Activated T-helper 9 cell treated with anti-CD3 and anti-CD28 coated beads, Interleukin-2, amount 50 U/mL, for 16 hours (primary cell): ENCODE data around the gene INSIG1.

Experiments used
- DNase-seq: peaks from one replicate; pipeline ENCODE4 v3.0.0-alpha.2; 2020; ENCODE audit warnings: low read depth

Gene INSIG1

GRCh38 chr7:155349601-155350331 is 52.1 kb downstream of the INSIG1 start:
- no peak for DNase-seq

DNA sequence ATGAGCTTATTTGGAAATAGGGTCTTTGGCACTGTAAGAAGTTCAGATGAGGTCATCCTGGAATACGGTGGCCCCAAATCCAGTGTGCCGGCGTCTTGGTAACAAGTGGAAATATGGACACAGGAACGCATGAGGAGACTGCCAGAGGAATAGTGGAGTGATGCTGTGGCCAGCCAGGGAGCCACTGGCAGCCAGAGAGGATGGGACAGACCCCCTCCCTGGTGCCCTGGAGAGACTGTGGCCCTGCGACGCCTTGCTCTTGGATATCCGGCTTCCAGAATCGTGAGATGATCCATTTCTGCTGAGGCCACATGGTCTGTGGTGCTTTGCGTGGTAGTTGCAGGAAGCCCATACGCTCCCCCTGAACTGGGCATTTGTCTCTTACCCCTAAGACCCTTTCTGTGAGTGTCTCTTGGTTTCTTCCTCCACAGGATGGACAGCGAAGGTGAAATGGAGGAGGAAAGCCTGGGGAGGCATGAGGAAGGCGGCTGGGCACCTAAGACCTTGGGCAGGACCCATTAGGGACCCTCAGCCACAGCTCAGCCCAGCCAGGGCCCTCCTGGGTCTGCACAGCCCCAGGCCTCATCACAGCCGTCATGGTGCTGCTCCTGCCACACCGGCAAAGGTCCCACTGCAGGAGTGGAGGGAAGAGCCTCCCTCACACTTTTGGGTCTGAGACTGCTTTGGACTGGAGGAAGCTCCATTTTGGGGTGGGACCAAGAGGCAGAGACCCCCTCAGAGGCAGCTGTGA is 53.6 kb downstream of the INSIG1 start:
- DNase-seq = no peak

- no peak for DNase-seq
These were observed 54.5 kb downstream of the INSIG1 start for GRCh38 chr7:155352076-155352752.

- no peak for DNase-seq
These were observed 55.1 kb downstream of the INSIG1 start for GRCh38 chr7:155352753-155353115.

GRCh38 chr7:155353256-155353897 is 55.7 kb downstream of the INSIG1 start:
- no peak for DNase-seq

DNA sequence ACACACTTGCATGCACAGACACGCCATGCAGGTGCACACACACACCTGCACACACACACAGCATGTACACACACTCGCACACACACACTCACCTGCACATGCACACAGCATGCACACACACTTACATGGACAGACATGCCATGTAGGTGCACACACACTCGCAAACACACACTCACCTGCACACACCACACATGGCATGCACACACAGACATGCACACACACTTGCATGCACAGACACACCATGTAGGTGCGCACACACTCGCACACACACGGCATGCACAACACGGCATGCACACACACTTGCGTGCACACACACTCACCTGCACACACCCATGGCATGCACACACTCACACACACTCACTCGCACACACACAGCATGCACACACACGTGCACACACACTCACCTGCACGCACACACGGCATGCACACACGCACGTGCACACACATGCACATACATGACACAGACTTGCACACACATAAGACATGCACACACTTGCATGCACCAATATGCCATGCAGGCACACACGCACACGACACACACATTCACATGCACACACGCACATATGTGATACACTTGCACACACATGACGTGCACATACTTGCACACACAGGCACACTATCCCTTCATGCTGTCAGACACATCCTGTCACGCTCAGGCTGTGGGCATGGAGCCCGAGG is 56.8 kb downstream of the INSIG1 start:
- no peak for DNase-seq

DNA sequence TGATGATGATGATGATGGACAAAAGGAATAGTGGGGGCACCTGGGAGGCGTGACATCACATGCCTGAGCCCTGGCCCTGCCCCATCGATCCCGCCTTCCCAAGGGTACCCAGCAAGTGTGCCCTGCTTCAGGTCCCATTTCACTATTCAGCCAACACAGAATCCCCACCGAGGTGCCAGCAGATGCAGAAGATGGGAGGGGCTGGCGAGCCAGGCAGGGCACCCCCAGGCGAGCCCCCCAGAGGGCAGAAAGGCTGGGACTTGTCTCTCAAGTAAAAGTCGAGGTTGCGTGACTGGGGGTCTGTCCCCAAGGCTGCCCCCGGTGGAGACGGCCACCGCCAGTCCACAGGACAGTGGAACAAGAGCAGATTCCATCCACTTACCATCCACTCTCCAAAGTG is 57.5 kb downstream of the INSIG1 start:
- DNase-seq = no peak

- no peak for DNase-seq
These were observed 58.1 kb downstream of the INSIG1 start for GRCh38 chr7:155355745-155356144.

- DNase-seq = no peak
These were observed 58.8 kb downstream of the INSIG1 start for GRCh38 chr7:155356323-155357105.

DNA sequence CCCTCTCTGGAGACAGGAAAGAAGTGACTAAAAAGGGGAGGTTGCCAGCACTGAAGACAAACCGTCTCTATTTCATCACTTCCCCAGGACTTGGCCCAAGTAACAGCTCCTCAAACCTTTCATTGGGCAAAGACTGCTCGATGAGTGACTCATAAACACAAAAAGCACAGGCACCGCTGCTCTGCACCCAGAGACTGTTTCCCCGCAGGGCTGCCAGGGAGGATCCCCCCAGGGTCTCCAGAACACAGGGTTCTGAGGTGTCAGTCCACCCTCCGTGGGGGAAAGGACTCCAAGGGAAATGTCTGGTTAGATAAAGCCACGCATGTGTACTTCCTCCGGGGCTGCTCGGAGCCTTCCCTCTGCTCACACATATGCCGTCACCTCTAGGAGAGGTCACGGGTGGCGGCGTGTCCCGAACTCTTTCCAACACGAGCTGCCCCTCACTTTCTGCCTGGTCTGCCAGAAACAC is 59.9 kb downstream of the INSIG1 start:
- no peak for DNase-seq

DNA sequence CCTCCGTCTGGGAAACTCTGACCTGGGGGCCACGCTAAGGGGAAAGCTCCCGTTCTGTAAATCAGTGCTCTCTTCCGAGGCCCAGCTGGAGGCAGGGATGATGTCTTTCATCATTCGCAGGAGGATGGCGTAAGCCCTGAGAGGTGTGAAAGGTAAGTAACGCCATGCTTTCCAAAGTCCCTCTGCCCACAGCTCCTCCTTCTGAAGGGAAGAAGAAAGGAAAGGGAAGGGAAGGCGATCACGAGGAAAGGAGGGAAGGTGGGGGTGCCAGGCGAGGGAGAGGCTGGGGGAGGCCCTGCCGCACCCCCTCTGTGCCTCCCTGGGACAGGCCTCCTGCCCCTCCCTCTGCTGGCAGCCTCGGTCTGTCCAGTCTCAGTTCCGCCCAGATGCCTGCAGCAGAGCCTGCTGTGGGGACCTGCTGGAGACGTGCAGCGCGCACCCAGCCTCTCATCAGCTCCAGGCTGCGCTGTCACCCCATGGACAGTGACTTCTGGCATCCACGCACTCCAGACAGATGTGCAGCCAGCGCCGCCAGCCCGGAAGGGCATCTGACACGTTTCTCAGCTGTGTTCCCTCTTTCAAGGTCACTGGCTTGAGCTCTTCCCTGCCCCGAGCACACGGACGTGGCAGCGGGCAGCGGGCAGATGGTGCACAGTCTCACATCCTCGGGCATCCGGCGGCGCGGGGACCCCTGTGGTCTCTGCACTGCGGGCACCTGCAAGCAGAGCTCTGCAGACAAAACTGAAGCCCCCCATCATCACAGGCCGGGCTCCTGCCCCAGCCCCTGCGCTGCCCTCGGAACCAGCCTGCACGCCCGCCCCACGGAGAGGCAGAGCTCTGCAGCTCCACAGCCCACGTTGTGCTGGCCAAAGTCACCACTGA is 60.6 kb downstream of the INSIG1 start:
- DNase-seq = no peak

DNA sequence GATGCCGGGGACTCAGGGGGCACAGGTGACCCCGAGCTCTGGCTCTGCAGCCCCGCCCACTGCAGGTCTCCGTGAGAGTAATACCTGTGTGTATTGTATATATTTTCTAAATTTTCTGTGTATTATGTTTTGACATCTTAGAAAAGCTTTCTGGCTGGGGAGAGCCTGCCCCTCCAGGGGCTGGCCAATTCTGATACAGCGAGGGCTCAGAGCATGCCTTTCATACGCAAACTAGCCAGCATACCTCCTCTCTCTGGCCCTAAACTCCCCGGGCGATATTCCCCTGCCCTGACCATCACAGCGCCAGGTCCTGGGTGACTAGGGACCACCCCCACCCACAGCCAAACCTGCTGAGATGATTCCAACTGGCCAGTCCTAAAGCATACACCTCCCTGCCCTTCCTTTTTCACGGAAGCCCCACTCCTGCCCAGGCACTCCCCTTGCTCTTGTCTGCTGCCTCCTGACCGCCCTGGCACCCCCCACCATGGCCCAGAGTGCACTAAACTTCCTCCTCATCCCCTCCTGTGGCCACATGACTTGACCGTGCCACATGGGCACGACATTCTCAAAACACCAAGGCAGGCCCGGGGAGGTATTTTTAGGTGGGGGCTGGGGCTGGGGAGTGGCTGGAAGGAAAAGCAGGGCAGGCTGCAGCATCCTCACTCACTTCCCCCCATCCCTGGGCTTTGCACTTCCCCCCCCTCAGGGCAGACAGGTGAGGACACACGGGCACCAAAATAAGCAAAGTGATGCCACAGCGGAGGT is 61.5 kb downstream of the INSIG1 start:
- no peak for DNase-seq
